GM15510 (cell line): ENCODE measurements around the gene RASIP1.

Experiments
- POLR2A ChIP-seq: IDR thresholded peaks from 3 replicates; pipeline ENCODE4 v1.6.1; 2011; ENCODE audit warnings: borderline replicate concordance; ENCODE audit not compliant: insufficient read length; ENCODE audit errors: extremely low read depth

Gene RASIP1

GRCh38 chr19:48756686-48757085 lies 16.3 kb upstream of the RASIP1 start:
- no peak for TF ChIP-seq POLR2A

- TF ChIP-seq POLR2A = no peak
Observed at GRCh38 chr19:48756212-48756611, 15.8 kb upstream of the RASIP1 start.

- no peak for TF ChIP-seq POLR2A
Observed at GRCh38 chr19:48755787-48756186, 15.4 kb upstream of the RASIP1 start.

GRCh38 chr19:48755084-48755641 lies 14.8 kb upstream of the RASIP1 start, which contains the start of gene FGF21:
Gene FGF21 (plus strand): TSS chr19:48755524. CDS start chr19:48756237, 713 bp downstream.
- no peak for TF ChIP-seq POLR2A

- no peak for TF ChIP-seq POLR2A
Observed at GRCh38 chr19:48752496-48753365, 12.3 kb upstream of the RASIP1 start, which contains the start of gene FUT1. Gene FUT1 (minus strand): TSS chr19:48752641. CDS start chr19:48751281, 1,360 bp downstream.

- TF ChIP-seq POLR2A = no peak
Observed at GRCh38 chr19:48751845-48752495, 11.6 kb upstream of the RASIP1 start.

- TF ChIP-seq POLR2A = no peak
Observed at GRCh38 chr19:48750771-48751504, 10.5 kb upstream of the RASIP1 start.

GRCh38 chr19:48750351-48750750 lies 9.9 kb upstream of the RASIP1 start:
- no peak for TF ChIP-seq POLR2A

GRCh38 chr19:48749571-48750198 lies 9.3 kb upstream of the RASIP1 start:
- no peak for TF ChIP-seq POLR2A

GRCh38 chr19:48746738-48747575 lies 6.5 kb upstream of the RASIP1 start, which contains the start of gene IZUMO1:
Gene IZUMO1 (minus strand): TSS chr19:48746909. CDS start chr19:48745859, 1,050 bp downstream.
- TF ChIP-seq POLR2A = no peak

GRCh38 chr19:48746110-48746509 lies 5.7 kb upstream of the RASIP1 start:
- TF ChIP-seq POLR2A = no peak

- TF ChIP-seq POLR2A = no peak
Observed at GRCh38 chr19:48745208-48745995, 5.0 kb upstream of the RASIP1 start.

- TF ChIP-seq POLR2A = no peak
Observed at GRCh38 chr19:48742096-48742495, 1.7 kb upstream of the RASIP1 start.
